Measurements from ENCODE around the gene FAM237B. TPM values are rescaled to one million over a fixed set of nuclear protein-coding genes. Genes with fewer than 3 reads are reported as not detected.
A peak's percentile ranks its signal among the peaks of the same experiment; 100 is the strongest.
"Not testable (repeated sequence)": the region's sequence is repeated elsewhere in the genome, so short reads cannot be mapped to it uniquely, and the experiment has no call there.

The FAM237B gene
- total RNA-seq (2021) (not detected in 2 replicates), Bru-seq, nascent RNA (not detected), BruChase-seq, experiment 1, labeled RNA remaining after a 2-hour chase (not detected), BruChase-seq, experiment 2, labeled RNA remaining after a 6-hour chase (not detected)
- long read RNA-seq, result 0 reads

GRCh38 chr7:90320801-90321494 is at the start of gene FAM237B:
Gene FAM237B (minus strand): TSS chr7:90321304. CDS start chr7:90319748, 1,556 bp downstream.
- CTCF ChIA-PET, result no interaction called here
- peak; percentile 48 for DNase-seq (ENCODE audit: low spot score)
- H3K4me3 ChIP-seq (ENCODE audit: low read depth, low read length, poor library complexity, severe bottlenecking), result peak within 1 kb of the TSS; percentile 47
- no peak within 1 kb of the TSS for H3K27ac ChIP-seq (ENCODE audit: low read depth, low read length, poor library complexity, severe bottlenecking)
- no peaks in the 10 kb centered on the region for H3K4me1 ChIP-seq (ENCODE audit: insufficient read depth, low read length, poor library complexity, severe bottlenecking)
- POLR2A ChIA-PET (ENCODE audit: low non-redundant PET), result no interaction called here
- intact Hi-C loops (cut with micrococcal nuclease; ENCODE audit: unreplicated experiment), result no loop called here
- no peaks in the 10 kb centered on the region for H3K9me3 ChIP-seq (ENCODE audit: low read depth, low read length, poor library complexity, severe bottlenecking)
- BruUV-seq (replicated peaks), result no TSS peak
- no peaks in the 10 kb centered on the region for H3K36me3 ChIP-seq (ENCODE audit: insufficient read depth, low read length, poor library complexity, severe bottlenecking)
- no peak for TF ChIP-seq EZH2 (IDR thresholded peaks at IDR 0.05; ENCODE audit: borderline replicate concordance, low read depth, low read length, poor library complexity, severe bottlenecking)
- no peak for TF ChIP-seq CTCF (conservative IDR thresholded peaks at IDR 0.05; ENCODE audit: low read depth, low read length)
- peaks cover 20% of the 10 kb centered on the region for H3K27me3 ChIP-seq (replicated peaks; ENCODE audit: insufficient read depth, low read depth, low read length, poor library complexity)

GRCh38 chr7:90351987-90352386 is 30.9 kb upstream of the FAM237B start:
- CTCF ChIA-PET, result no interaction called here
- POLR2A ChIA-PET (ENCODE audit: low non-redundant PET), result no interaction called here
- intact Hi-C loops (cut with micrococcal nuclease; ENCODE audit: unreplicated experiment), result no loop called here
- Histone ChIP-seq H3K4me3 (ENCODE audit: low read depth, low read length, poor library complexity, severe bottlenecking) (no peak overlapping the region), H3K27me3 (replicated peaks; ENCODE audit: insufficient read depth, low read depth, low read length, poor library complexity) (no peaks in the 10 kb centered on the region), H3K9me3 (ENCODE audit: low read depth, low read length, poor library complexity, severe bottlenecking) (no peaks in the 10 kb centered on the region), H3K4me1 (ENCODE audit: insufficient read depth, low read length, poor library complexity, severe bottlenecking) (peaks cover 6% of the 10 kb centered on the region), H3K27ac (ENCODE audit: low read depth, low read length, poor library complexity, severe bottlenecking) (no peak overlapping the region), H3K36me3 (ENCODE audit: insufficient read depth, low read length, poor library complexity, severe bottlenecking) (peaks cover 8% of the 10 kb centered on the region)
- no TSS peak for BruUV-seq (replicated peaks)
- TF ChIP-seq EZH2 (IDR thresholded peaks at IDR 0.05; ENCODE audit: borderline replicate concordance, low read depth, low read length, poor library complexity, severe bottlenecking), result no peak
- no peak for TF ChIP-seq CTCF (conservative IDR thresholded peaks at IDR 0.05; ENCODE audit: low read depth, low read length)
- DNase-seq (ENCODE audit: low spot score), result no peak

- CTCF ChIA-PET; H3K36me3 ChIP-seq (ENCODE audit: insufficient read depth, low read length, poor library complexity, severe bottlenecking); DNase-seq (ENCODE audit: low spot score); H3K27me3 ChIP-seq (replicated peaks; ENCODE audit: insufficient read depth, low read depth, low read length, poor library complexity); POLR2A ChIA-PET (ENCODE audit: low non-redundant PET); H3K27ac ChIP-seq (ENCODE audit: low read depth, low read length, poor library complexity, severe bottlenecking); H3K4me3 ChIP-seq (ENCODE audit: low read depth, low read length, poor library complexity, severe bottlenecking); H3K4me1 ChIP-seq (ENCODE audit: insufficient read depth, low read length, poor library complexity, severe bottlenecking); intact Hi-C loops (cut with micrococcal nuclease; ENCODE audit: unreplicated experiment); H3K9me3 ChIP-seq (ENCODE audit: low read depth, low read length, poor library complexity, severe bottlenecking); BruUV-seq (replicated peaks): not testable (repeated sequence)
Measured at GRCh38 chr7:90350032-90350431, 28.9 kb upstream of the FAM237B start.

GRCh38 chr7:90349305-90349704 is 28.2 kb upstream of the FAM237B start:
- Histone ChIP-seq H3K4me3 (ENCODE audit: low read depth, low read length, poor library complexity, severe bottlenecking) (no peak overlapping the region), H3K9me3 (ENCODE audit: low read depth, low read length, poor library complexity, severe bottlenecking) (no peaks in the 10 kb centered on the region), H3K4me1 (ENCODE audit: insufficient read depth, low read length, poor library complexity, severe bottlenecking) (peaks cover 10% of the 10 kb centered on the region), H3K36me3 (ENCODE audit: insufficient read depth, low read length, poor library complexity, severe bottlenecking) (no peaks in the 10 kb centered on the region), H3K27me3 (replicated peaks; ENCODE audit: insufficient read depth, low read depth, low read length, poor library complexity) (no peaks in the 10 kb centered on the region), H3K27ac (ENCODE audit: low read depth, low read length, poor library complexity, severe bottlenecking) (no peak overlapping the region)
- CTCF ChIA-PET, result no interaction called here
- POLR2A ChIA-PET (ENCODE audit: low non-redundant PET), result no interaction called here
- intact Hi-C loops (cut with micrococcal nuclease; ENCODE audit: unreplicated experiment), result no loop called here
- BruUV-seq (replicated peaks), result no TSS peak
- DNase-seq (ENCODE audit: low spot score), result no peak
- TF ChIP-seq EZH2 (IDR thresholded peaks at IDR 0.05; ENCODE audit: borderline replicate concordance, low read depth, low read length, poor library complexity, severe bottlenecking) (no peak), CTCF (conservative IDR thresholded peaks at IDR 0.05; ENCODE audit: low read depth, low read length) (no peak)
